Right atrium auricular region (tissue), 2 donors: ENCODE results near the gene RNF113B. TPM values are rescaled to one million over a fixed set of nuclear protein-coding genes. Genes with fewer than 3 reads are reported as not detected.

Experiments
- DNase-seq: peaks from one replicate; pipeline ENCODE4 v3.0.0-alpha.2; 2019; ENCODE audit warnings: low spot score
- H3K27ac ChIP-seq, 2 donors: fragments of 200-600 bp; sonication (generic); 1 replicate in 1 of 2; 2 replicates in 1 of 2; pipeline ENCODE4 v1.5.1; 2016 to 2019
- H3K27me3 ChIP-seq, 2 donors: fragments of 200-600 bp; sonication (generic); one replicate each; pipeline versions ENCODE4 v1.5.1 to v1.6.0; 2017 to 2019
- H3K36me3 ChIP-seq: fragments of 200-600 bp; sonication (generic); one replicate; pipeline ENCODE4 v1.5.1; 2016
- H3K4me1 ChIP-seq, 2 donors: fragments of 200-600 bp; sonication (generic); one replicate each; pipeline versions ENCODE4 v1.5.1 to v1.6.0; 2017 to 2019
- H3K4me3 ChIP-seq, 2 donors: fragments of 200-600 bp; sonication (generic); 1 replicate in 1 of 2; 2 replicates in 1 of 2; pipeline ENCODE4 v1.5.1; 2017 to 2019; ENCODE audit warnings: mild to moderate bottlenecking in 1 of 2, moderate library complexity in 1 of 2
- H3K9me3 ChIP-seq, 2 donors: fragments of 200-600 bp; sonication (generic); one replicate each; pipeline ENCODE4 v1.5.1; 2019
- total RNA-seq, 2 donors: library from RNA; depleted of rRNA; stranded (reverse); fragments of >200 nt; gene quantifications; one replicate each; pipeline ENCODE4 v1.1.0, GENCODE V29; 2016
- TF ChIP-seq, protein P1 (sequence below), 2 donors: fragments of 200-600 bp; sonication (generic); IDR thresholded peaks; one replicate each; pipeline ENCODE4 v1.5.1; 2019; ENCODE audit warnings: antibody characterized with exemption in 2 of 2

Gene RNF113B
- total RNA-seq, 2 donors from 2014 or later = not detected

DNA sequence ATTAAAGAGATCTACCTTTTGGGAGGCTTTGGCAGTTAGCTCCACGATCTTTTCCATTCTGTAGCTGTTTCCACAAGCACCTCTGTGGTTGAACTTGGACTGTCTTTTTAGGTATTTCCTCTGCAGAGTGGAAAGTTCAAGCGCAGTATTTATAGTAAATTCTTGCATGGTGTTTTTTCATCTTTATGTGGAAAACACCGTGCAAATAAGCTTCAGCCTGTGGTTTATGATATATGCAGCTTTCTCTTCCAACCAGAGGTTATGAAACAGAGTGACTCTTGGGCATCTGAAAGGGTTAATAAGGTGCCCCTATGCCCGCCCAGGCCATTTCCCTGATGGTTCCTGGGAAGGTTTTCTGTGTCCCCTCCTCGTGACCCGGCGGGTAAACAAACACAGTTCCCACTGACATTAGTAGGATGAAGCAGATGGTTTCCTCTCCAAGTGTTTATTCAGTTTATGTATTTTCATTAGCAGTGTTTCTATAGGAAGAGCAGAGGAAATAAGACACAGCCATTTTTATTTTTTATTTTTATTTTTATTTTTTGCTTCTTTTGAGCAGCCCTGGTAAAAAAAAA is 39.7 kb upstream of the RNF113B start:
- no peak overlapping the region for H3K4me3 ChIP-seq
- H3K27me3 ChIP-seq = no peaks in the 10 kb centered on the region
- peaks cover 6% of the 10 kb centered on the region for H3K36me3 ChIP-seq
- H3K27ac ChIP-seq = no peak overlapping the region
- TF ChIP-seq, protein P1, sequence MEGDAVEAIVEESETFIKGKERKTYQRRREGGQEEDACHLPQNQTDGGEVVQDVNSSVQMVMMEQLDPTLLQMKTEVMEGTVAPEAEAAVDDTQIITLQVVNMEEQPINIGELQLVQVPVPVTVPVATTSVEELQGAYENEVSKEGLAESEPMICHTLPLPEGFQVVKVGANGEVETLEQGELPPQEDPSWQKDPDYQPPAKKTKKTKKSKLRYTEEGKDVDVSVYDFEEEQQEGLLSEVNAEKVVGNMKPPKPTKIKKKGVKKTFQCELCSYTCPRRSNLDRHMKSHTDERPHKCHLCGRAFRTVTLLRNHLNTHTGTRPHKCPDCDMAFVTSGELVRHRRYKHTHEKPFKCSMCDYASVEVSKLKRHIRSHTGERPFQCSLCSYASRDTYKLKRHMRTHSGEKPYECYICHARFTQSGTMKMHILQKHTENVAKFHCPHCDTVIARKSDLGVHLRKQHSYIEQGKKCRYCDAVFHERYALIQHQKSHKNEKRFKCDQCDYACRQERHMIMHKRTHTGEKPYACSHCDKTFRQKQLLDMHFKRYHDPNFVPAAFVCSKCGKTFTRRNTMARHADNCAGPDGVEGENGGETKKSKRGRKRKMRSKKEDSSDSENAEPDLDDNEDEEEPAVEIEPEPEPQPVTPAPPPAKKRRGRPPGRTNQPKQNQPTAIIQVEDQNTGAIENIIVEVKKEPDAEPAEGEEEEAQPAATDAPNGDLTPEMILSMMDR (IDR thresholded peaks at IDR 0.05) = no peak
- no peaks in the 10 kb centered on the region for H3K9me3 ChIP-seq
- peaks cover 0 to 46% of the 10 kb centered on the region in 2 donors for H3K4me1 ChIP-seq
- DNase-seq = no peak

DNA sequence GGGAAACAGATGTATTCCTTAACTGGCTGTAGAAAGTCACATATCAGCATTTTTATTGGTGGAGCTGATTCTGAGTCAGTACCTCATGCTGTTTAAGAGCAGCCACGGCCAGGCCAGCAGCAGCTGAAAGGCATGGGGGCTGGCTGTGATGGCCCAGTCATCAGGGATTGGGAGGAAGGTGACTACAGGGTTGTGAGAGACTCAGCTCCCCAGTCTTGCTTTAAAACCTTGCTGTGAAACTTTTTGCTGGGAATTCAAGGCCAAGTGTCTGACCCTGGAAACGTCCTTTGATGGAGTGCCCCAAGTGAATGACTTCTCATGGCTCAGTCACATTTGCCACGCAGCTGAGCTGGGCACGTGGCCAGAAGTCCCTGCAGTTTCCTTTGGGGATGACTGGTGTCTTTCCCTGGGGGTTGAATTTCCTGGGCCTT is 39.1 kb upstream of the RNF113B start:
- no peak for DNase-seq
- Histone ChIP-seq H3K27ac (no peak overlapping the region), H3K4me3 (no peak overlapping the region)

DNA sequence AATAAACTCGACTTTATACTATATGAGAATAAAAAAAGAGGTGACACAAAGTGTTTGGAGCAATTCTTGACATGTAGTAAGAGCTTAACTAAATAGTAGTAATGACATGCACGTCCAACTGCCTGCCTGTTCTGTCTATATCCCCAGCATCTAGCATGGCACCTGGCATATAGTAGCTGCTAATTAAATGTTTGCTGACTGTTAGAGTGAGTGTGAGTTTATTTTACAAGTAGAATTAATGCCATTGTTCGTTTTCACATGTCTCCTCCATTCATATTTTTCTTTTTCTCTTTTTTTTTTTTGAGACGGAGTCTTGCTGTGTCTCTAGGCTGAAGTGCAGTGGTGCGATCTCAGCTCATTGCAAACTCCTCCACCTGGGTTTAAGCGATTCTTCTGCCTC is 38.4 kb upstream of the RNF113B start:
- H3K27ac ChIP-seq = no peak overlapping the region
- no peaks in the 10 kb centered on the region for H3K9me3 ChIP-seq
- H3K4me1 ChIP-seq = peaks cover 0 to 35% of the 10 kb centered on the region in 2 donors
- H3K27me3 ChIP-seq = no peaks in the 10 kb centered on the region
- TF ChIP-seq, protein P1 (IDR thresholded peaks at IDR 0.05) = no peak
- no peak for DNase-seq
- H3K36me3 ChIP-seq = peaks cover 6% of the 10 kb centered on the region
- no peak overlapping the region for H3K4me3 ChIP-seq

More for the DNA sequence above, 39.1 kb upstream of the RNF113B start:
- Histone ChIP-seq H3K27me3 (no peaks in the 10 kb centered on the region), H3K9me3 (no peaks in the 10 kb centered on the region), H3K36me3 (peaks cover 6% of the 10 kb centered on the region), H3K4me1 (peaks cover 0 to 40% of the 10 kb centered on the region in 2 donors)
- TF ChIP-seq, protein P1 (IDR thresholded peaks at IDR 0.05) = no peak

DNA sequence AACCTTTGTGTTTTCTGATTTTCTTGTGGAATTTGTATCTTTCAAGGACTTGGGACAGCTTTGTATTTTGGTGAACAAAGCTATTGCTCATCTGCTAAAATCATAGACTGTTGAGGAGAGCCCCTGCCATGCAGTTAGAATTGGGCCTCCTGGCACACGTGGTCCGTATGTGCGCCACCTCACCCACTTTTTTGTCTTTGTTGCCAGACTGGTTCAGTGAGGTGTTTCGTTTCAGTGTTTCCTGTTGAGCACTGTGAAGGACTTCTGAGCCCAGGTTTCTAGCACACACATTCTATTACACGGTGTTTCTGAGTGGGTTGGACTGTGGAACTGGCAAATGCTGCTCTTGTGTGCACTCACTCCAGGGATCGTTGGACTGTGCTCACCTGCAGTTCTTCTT is 37.6 kb upstream of the RNF113B start:
- peaks cover 0 to 28% of the 10 kb centered on the region in 2 donors for H3K4me1 ChIP-seq
- H3K36me3 ChIP-seq = peaks cover 6% of the 10 kb centered on the region
- no peaks in the 10 kb centered on the region for H3K9me3 ChIP-seq
- H3K4me3 ChIP-seq = no peak overlapping the region
- TF ChIP-seq, protein P1 (IDR thresholded peaks at IDR 0.05) = no peak
- no peak for DNase-seq
- H3K27ac ChIP-seq = no peak overlapping the region
- no peaks in the 10 kb centered on the region for H3K27me3 ChIP-seq

DNA sequence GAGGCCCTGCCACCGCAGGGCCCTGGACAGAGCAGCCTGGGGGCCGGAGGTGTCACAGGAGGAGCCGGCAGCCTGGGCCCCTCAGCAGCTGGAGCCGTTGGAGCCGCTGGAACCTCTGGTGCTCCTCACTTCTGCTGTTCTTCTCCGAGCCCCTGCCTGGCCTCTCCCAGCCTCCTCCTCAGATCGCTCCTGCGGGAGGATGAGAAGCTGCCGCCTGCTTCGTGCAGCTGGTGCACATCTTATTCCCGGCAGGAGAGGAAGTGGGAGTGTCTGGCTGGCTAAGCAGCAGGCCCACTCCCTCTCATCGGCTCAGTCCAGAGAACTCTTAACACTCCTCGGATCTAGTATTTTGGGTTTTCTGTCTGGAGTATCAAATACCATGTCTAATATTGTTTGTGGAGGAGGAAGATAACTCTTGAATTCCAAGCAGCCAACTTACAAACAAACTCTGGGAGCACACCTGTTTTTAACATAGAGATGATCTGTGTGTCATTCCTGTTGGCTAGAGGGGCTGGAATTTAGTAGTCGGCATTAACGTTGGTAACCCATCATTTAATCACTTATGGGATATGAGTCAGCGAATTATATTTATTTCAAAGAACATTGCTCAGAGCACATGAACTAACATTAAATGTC is 37.1 kb upstream of the RNF113B start:
- no peak overlapping the region for H3K4me3 ChIP-seq
- no peak overlapping the region for H3K27ac ChIP-seq
- no peaks in the 10 kb centered on the region for H3K9me3 ChIP-seq
- no peak for DNase-seq
- H3K27me3 ChIP-seq = no peaks in the 10 kb centered on the region
- peaks cover 0 to 26% of the 10 kb centered on the region in 2 donors for H3K4me1 ChIP-seq
- TF ChIP-seq, protein P1 (IDR thresholded peaks at IDR 0.05) = no peak
- H3K36me3 ChIP-seq = peaks cover 6% of the 10 kb centered on the region
